Body of pancreas (tissue), 4 donors: ENCODE measurements around the gene SLC6A19.

ENCODE experiments used
- POLR2A ChIP-seq, 3 donors: fragments of 450-650 bp; IDR thresholded peaks; one replicate each; pipeline ENCODE4 v1.6.1; 2016; ENCODE audit warnings: antibody characterized with exemption in 3 of 3, mild to moderate bottlenecking in 2 of 3
- TF ChIP-seq, protein P1 (sequence below), 7 experiments: fragments of 450-650 bp in 4 of 7; fragments of 200-600 bp in 3 of 7; sonication (generic) in 3 of 7; IDR thresholded peaks; one replicate each; pipeline ENCODE4 v1.5.1; 2016 to 2019; ENCODE audit warnings: antibody characterized with exemption in 7 of 7

DNA sequence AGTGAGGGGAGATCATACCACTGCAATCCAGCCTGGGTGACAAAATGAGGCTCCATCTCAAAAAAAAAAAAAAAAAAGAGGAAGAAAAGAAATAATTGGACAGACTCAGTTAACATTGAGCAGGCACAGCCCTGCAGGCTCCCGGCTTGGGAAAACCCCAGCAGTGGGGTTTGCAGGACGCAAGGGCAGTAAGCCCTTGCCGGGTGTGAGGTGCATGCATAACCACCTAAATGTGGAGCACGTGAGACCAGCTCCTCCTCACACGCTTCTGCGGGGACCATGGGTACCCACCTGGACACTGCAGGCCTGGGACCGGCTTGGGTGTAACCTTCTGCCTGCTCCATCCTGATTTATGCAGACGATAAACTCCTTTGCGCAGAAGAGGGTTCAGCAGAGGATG is 19.0 kb downstream of the SLC6A19 start:
- TF ChIP-seq, protein P1, sequence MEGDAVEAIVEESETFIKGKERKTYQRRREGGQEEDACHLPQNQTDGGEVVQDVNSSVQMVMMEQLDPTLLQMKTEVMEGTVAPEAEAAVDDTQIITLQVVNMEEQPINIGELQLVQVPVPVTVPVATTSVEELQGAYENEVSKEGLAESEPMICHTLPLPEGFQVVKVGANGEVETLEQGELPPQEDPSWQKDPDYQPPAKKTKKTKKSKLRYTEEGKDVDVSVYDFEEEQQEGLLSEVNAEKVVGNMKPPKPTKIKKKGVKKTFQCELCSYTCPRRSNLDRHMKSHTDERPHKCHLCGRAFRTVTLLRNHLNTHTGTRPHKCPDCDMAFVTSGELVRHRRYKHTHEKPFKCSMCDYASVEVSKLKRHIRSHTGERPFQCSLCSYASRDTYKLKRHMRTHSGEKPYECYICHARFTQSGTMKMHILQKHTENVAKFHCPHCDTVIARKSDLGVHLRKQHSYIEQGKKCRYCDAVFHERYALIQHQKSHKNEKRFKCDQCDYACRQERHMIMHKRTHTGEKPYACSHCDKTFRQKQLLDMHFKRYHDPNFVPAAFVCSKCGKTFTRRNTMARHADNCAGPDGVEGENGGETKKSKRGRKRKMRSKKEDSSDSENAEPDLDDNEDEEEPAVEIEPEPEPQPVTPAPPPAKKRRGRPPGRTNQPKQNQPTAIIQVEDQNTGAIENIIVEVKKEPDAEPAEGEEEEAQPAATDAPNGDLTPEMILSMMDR (IDR thresholded peaks at IDR 0.05), result no peak
- no peak for TF ChIP-seq POLR2A (IDR thresholded peaks at IDR 0.05)
